ENCODE measurements around the gene JAKMIP2.

JAKMIP2 gene

DNA sequence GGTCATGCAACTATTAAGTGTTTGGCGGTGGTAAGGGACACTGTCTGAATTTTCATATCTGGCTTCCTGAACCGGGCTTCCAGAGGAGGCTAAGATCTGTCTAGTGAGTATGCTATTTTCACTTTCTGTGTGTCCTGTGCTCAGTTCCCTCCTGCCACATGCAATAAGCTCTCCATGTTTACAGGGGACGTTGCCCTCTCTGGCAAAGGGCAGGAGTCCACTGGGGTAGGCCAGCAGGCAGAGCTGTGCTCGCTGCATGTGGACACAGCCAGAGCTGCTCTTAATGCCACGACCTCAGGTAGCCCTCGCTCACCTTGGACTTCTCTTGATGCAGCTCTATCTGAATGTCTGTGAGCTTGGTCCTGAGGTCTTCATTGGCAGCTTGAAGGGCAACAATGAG is 111.2 kb downstream of the JAKMIP2 start:
- TF ChIP-seq, protein P1, sequence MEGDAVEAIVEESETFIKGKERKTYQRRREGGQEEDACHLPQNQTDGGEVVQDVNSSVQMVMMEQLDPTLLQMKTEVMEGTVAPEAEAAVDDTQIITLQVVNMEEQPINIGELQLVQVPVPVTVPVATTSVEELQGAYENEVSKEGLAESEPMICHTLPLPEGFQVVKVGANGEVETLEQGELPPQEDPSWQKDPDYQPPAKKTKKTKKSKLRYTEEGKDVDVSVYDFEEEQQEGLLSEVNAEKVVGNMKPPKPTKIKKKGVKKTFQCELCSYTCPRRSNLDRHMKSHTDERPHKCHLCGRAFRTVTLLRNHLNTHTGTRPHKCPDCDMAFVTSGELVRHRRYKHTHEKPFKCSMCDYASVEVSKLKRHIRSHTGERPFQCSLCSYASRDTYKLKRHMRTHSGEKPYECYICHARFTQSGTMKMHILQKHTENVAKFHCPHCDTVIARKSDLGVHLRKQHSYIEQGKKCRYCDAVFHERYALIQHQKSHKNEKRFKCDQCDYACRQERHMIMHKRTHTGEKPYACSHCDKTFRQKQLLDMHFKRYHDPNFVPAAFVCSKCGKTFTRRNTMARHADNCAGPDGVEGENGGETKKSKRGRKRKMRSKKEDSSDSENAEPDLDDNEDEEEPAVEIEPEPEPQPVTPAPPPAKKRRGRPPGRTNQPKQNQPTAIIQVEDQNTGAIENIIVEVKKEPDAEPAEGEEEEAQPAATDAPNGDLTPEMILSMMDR (IDR thresholded peaks at IDR 0.05; ENCODE audit: extremely low read depth, insufficient read depth, missing control alignments), result no peak
- no peak for DNase-seq (ENCODE audit: low spot score)
- in situ Hi-C loops (cut with MboI; ENCODE audit: low pct_unique_long_range_greater_than_20kb, low sequenced_read_pairs, unreplicated experiment), result no loop called here

DNA sequence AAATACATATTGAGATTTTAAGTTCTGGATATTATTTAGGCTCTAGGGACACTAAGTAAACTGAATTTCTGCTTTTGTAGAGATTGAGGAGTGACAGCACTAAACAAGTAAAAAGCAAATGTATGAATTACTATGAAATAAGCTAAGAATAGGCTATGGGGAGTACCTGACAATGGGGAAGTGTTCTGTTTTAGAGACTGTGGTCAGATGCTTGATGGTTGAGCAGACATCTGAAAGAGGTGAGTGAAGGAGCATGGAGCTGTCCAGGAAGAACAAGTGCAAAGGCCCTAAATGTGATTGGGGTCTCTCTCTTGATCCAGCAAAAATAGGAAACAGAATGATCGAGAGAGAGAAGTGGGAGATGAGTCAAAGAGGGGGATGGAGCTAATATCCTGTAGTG is 111.7 kb downstream of the JAKMIP2 start:
- TF ChIP-seq, protein P1 (IDR thresholded peaks at IDR 0.05; ENCODE audit: extremely low read depth, insufficient read depth, missing control alignments), result no peak
- DNase-seq (ENCODE audit: low spot score), result no peak
- in situ Hi-C loops (cut with MboI; ENCODE audit: low pct_unique_long_range_greater_than_20kb, low sequenced_read_pairs, unreplicated experiment), result no loop called here

DNA sequence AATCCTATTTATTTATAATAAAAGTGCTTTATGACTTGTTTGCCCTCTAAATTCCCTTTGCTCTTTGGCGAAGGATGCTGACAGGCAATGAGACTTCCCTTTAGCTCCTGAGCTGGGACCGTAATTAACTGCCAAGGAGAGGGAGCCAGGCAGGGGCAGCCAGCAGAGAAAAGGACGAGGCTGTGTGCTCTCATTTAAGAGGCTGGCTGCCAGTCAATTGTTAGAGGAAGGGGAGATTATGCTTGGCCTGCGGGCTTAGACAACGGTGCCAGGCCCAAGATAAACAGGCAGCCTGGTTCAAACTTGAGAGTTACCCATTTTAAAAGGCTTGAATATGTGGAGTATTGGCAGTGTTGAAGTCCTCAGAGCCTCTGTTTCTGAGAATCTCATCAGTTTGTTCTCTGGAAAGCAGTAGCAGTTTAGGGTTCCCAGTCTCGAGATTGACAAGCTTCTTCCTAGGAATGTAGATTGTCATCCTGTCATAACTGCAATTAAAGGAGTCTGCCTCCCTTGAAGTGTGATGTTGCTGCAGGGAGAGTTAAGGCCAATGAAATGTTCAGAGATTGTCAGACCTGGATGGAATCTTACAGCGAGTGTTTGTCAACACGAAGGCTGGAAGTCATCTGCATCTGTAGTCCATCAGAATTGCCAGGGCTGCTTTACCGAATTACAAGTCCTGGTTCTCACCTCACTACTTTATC is 113.2 kb downstream of the JAKMIP2 start:
- in situ Hi-C loops (cut with MboI; ENCODE audit: low pct_unique_long_range_greater_than_20kb, low sequenced_read_pairs, unreplicated experiment), result no loop called here
- TF ChIP-seq, protein P1 (IDR thresholded peaks at IDR 0.05; ENCODE audit: extremely low read depth, insufficient read depth, missing control alignments), result no peak
- no peak for DNase-seq (ENCODE audit: low spot score)

DNA sequence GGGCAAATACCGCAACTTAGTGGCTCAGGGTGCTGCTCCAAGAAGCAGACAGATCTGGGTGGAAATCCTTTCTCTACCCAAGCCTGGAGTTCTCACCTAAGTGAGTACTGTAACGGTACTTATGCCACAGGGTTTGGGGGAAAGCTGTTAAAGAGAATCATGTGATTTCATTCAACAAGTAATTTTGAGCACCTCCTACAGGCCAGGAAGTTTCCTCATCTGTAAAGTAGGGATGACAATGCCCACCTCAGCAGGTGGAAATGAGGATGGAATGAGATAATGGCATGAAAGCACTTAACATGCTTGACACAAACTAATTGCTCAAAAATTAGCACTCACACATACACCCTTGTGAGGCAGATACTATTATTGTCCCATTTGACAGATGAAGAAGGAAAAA is 114.1 kb downstream of the JAKMIP2 start:
- TF ChIP-seq, protein P1 (IDR thresholded peaks at IDR 0.05; ENCODE audit: extremely low read depth, insufficient read depth, missing control alignments), result no peak
- in situ Hi-C loops (cut with MboI; ENCODE audit: low pct_unique_long_range_greater_than_20kb, low sequenced_read_pairs, unreplicated experiment), result no loop called here
- no peak for DNase-seq (ENCODE audit: low spot score)

DNA sequence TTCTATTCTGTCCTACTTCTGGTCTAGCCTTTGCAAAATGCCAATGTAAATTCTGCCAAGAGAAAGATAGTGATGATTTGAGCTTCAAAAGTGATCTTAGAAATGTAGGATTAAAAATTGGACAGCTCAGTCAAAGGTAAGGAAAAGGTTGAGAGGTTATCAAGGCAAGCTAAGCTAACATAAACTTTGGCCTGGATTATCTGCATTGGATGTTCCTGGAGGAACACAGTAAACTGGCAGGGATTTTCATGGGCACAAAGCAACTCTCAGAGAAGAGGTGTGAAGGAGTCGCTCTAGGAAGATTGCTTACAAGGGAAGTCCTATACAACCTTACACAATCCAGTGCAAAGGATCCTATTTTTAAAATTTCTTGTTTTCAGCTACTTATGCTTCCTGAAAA is 115.2 kb downstream of the JAKMIP2 start:
- TF ChIP-seq, protein P1 (IDR thresholded peaks at IDR 0.05; ENCODE audit: extremely low read depth, insufficient read depth, missing control alignments), result no peak
- no peak for DNase-seq (ENCODE audit: low spot score)
- in situ Hi-C loops (cut with MboI; ENCODE audit: low pct_unique_long_range_greater_than_20kb, low sequenced_read_pairs, unreplicated experiment), result no loop called here

DNA sequence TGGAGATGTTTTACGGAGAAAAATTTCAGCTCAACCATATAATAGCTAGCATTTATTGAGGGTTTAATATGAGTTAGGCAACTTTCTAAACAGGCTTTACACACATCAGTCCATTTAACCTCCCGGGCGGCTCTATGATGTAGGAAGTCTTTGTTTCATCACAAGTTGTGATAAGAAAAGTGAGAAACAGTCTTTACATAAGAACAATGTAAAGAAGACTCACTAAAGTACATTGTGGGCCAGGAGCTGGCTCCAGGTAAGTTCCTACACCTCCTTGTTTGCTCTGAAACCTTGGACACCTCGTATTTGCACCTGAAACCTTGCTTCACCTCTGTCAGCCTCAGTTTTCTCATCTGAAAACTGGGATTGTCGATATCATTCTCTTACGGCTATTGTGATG is 116.1 kb downstream of the JAKMIP2 start:
- TF ChIP-seq, protein P1 (IDR thresholded peaks at IDR 0.05; ENCODE audit: extremely low read depth, insufficient read depth, missing control alignments), result no peak
- in situ Hi-C loops (cut with MboI; ENCODE audit: low pct_unique_long_range_greater_than_20kb, low sequenced_read_pairs, unreplicated experiment), result no loop called here
- DNase-seq (ENCODE audit: low spot score), result no peak
